H1 (cell line): ENCODE results near the gene SGCD. TPM values are rescaled to one million over a fixed set of nuclear protein-coding genes. Genes with fewer than 3 reads are reported as not detected.

Source experiments
- CTCF ChIA-PET: fragments of 300-600 bp; sonication (Branson Sonifier 250); formaldehyde crosslinking; loops from one replicate; lab custom pipeline; 2021; ENCODE audit not compliant: partially characterized antibody; lab: Charles Lee
- POLR2A ChIA-PET: fragments of 300-600 bp; sonication (Branson Sonifier 250); formaldehyde crosslinking; loops from one replicate; lab custom pipeline; 2021; ENCODE audit warnings: inconsistent platforms; ENCODE audit not compliant: partially characterized antibody; lab: Charles Lee
- DNase-seq, 2 experiments: peaks; one replicate each; pipeline versions ENCODE4 v3.0.0 to v3.0.0-alpha.2; 2010 to 2022; ENCODE audit warnings: low spot score in 2 of 2, low read depth in 1 of 2, mixed read lengths in 1 of 2
- FAIRE-seq: peaks from 2 replicates; lab custom pipeline; 2011; peaks lifted over from hg19 to GRCh38; lab: Jason Lieb, UNC
- H2AFZ ChIP-seq: 2 replicates; pipeline ENCODE4 v1.8.1; 2012; ENCODE audit warnings: low read length, inconsistent platforms
- H2AK5ac ChIP-seq: 2 replicates; pipeline ENCODE4 v1.6.1; 2013; ENCODE audit warnings: low read depth, low read length
- H2BK120ac ChIP-seq: replicated peaks from 2 replicates; pipeline ENCODE3; 2013; ENCODE audit warnings: low read depth, low read length, inconsistent platforms
- H2BK12ac ChIP-seq: 2 replicates; pipeline ENCODE4 v1.6.1; 2013; ENCODE audit warnings: low read depth, low read length
- H2BK15ac ChIP-seq: 2 replicates; pipeline ENCODE4 v1.6.1; 2013; ENCODE audit warnings: low read length
- H2BK20ac ChIP-seq: 2 replicates; pipeline ENCODE4 v1.6.1; 2013; ENCODE audit warnings: low read length
- H2BK5ac ChIP-seq: 2 replicates; pipeline ENCODE4 v1.6.1; 2013; ENCODE audit warnings: low read depth, low read length
- H3K14ac ChIP-seq: 2 replicates; pipeline ENCODE4 v1.6.1; 2013; ENCODE audit warnings: inconsistent platforms; ENCODE audit not compliant: insufficient read length
- H3K18ac ChIP-seq: 2 replicates; pipeline ENCODE4 v1.6.1; 2013; ENCODE audit warnings: low read length; ENCODE audit errors: extremely low read depth
- H3K23ac ChIP-seq: 2 replicates; pipeline ENCODE4 v1.6.1; 2013; ENCODE audit warnings: inconsistent platforms; ENCODE audit not compliant: insufficient read length
- H3K23me2 ChIP-seq: 2 replicates; pipeline ENCODE4 v1.6.1; 2013; ENCODE audit warnings: low read depth, low read length
- H3K27ac ChIP-seq: 2 replicates; pipeline ENCODE4 v1.6.1; 2011; ENCODE audit warnings: low read depth, low read length, inconsistent platforms
- H3K27me3 ChIP-seq, 4 experiments: replicated peaks in 1 of 4; 1 replicate in 1 of 4; 2 replicates in 3 of 4; pipeline versions ENCODE4 v1.6.1 to v1.8.1; 2011 to 2013; ENCODE audit warnings: low read length in 3 of 4, mild to moderate bottlenecking in 3 of 4, inconsistent platforms in 2 of 4, mixed read lengths in 2 of 4, moderate library complexity in 1 of 4; ENCODE audit not compliant: control insufficient read depth in 3 of 4, insufficient read depth in 3 of 4; ENCODE audit errors: extremely low read depth in 1 of 4
- H3K36me3 ChIP-seq, 4 experiments: 2 replicates each; pipeline versions ENCODE4 v1.6.1 to v1.8.1; 2011 to 2013; ENCODE audit warnings: mild to moderate bottlenecking in 4 of 4, low read length in 3 of 4, moderate library complexity in 2 of 4, control low read depth in 1 of 4, inconsistent platforms in 1 of 4; ENCODE audit not compliant: insufficient read depth in 4 of 4, control insufficient read depth in 2 of 4
- H3K4ac ChIP-seq: replicated peaks from 2 replicates; pipeline ENCODE3; 2013; ENCODE audit warnings: low read length, low read depth, mixed read lengths, inconsistent platforms; ENCODE audit not compliant: insufficient read length
- H3K4me1 ChIP-seq, 4 experiments: replicated peaks in 1 of 4; 1 replicate in 1 of 4; 2 replicates in 3 of 4; pipeline versions ENCODE4 v1.6.1 to v1.8.1; 2011 to 2013; ENCODE audit warnings: low read length in 3 of 4, inconsistent platforms in 2 of 4, mixed read lengths in 1 of 4; ENCODE audit not compliant: insufficient read depth in 4 of 4, control insufficient read depth in 3 of 4
- H3K4me2 ChIP-seq, 2 experiments: 2 replicates each; pipeline versions ENCODE4 v1.6.1 to v1.8.1; 2011 to 2013; ENCODE audit warnings: low read depth in 2 of 2, low read length in 2 of 2, control low read depth in 1 of 2, inconsistent platforms in 1 of 2, mild to moderate bottlenecking in 1 of 2; ENCODE audit not compliant: insufficient read depth in 1 of 2
- H3K4me3 ChIP-seq, 4 experiments: fragments of 200-600, 300-600 bp in 1 of 4; sonication (generic), shearing (Covaris generic), sonication (Bioruptor Twin) in 1 of 4; 2 replicates each; pipeline versions ENCODE4 v1.5.1 to v1.8.1; 2011 to 2016; ENCODE audit warnings: low read length in 4 of 4, low read depth in 3 of 4, control low read depth in 2 of 4, inconsistent platforms in 2 of 4, mild to moderate bottlenecking in 2 of 4, mixed read lengths in 1 of 4, moderate library complexity in 1 of 4; ENCODE audit not compliant: insufficient read depth in 2 of 4; ENCODE audit errors: extremely low read depth in 1 of 4
- H3K56ac ChIP-seq: replicated peaks from 2 replicates; pipeline ENCODE3; 2013; ENCODE audit warnings: low read depth, mild to moderate bottlenecking, mixed read lengths, low read length, inconsistent platforms; ENCODE audit not compliant: insufficient read length
- H3K79me1 ChIP-seq: 2 replicates; pipeline ENCODE4 v1.6.1; 2013; ENCODE audit warnings: low read depth, low read length, control low read depth
- H3K79me2 ChIP-seq, 2 experiments: 2 replicates each; pipeline versions ENCODE4 v1.6.1 to v1.8.1; 2012 to 2013; ENCODE audit warnings: low read length in 2 of 2, mild to moderate bottlenecking in 2 of 2, inconsistent platforms in 1 of 2; ENCODE audit not compliant: insufficient read depth in 2 of 2, control insufficient read depth in 1 of 2
- H3K9ac ChIP-seq, 4 experiments: replicated peaks in 1 of 4; 1 replicate in 1 of 4; 2 replicates in 3 of 4; pipeline versions ENCODE4 v1.6.1 to v1.8.1; 2011 to 2013; ENCODE audit warnings: low read depth in 3 of 4, low read length in 3 of 4, control low read depth in 2 of 4, mild to moderate bottlenecking in 2 of 4, moderate library complexity in 2 of 4, inconsistent platforms in 1 of 4; ENCODE audit errors: extremely low read depth in 1 of 4
- H3K9me3 ChIP-seq, 2 experiments: 2 replicates each; pipeline versions ENCODE4 v1.6.1 to v1.8.1; 2012 to 2013; ENCODE audit warnings: mild to moderate bottlenecking in 2 of 2, moderate library complexity in 2 of 2, control low read depth in 1 of 2, inconsistent platforms in 1 of 2, low read depth in 1 of 2, low read length in 1 of 2, mixed read lengths in 1 of 2; ENCODE audit not compliant: insufficient read depth in 2 of 2
- H4K20me1 ChIP-seq, 2 experiments: replicated peaks in 1 of 2; 2 replicates each; pipeline versions ENCODE3 to v1.8.1; 2011 to 2013; ENCODE audit warnings: inconsistent platforms in 2 of 2, low read length in 2 of 2, mild to moderate bottlenecking in 1 of 2; ENCODE audit not compliant: insufficient read depth in 2 of 2, control insufficient read depth in 1 of 2
- H4K5ac ChIP-seq: 2 replicates; pipeline ENCODE4 v1.6.1; 2013; ENCODE audit warnings: low read length, low read depth, mixed read lengths, inconsistent platforms; ENCODE audit not compliant: insufficient read length
- H4K8ac ChIP-seq: 2 replicates; pipeline ENCODE4 v1.8.0; 2013; ENCODE audit warnings: mild to moderate bottlenecking, moderate library complexity, low read length, inconsistent platforms; ENCODE audit not compliant: insufficient read depth; ENCODE audit errors: extremely low read depth
- H4K91ac ChIP-seq: replicated peaks from 2 replicates; pipeline ENCODE3; 2013; ENCODE audit warnings: low read length, mixed read lengths, inconsistent platforms; ENCODE audit not compliant: insufficient read length
- BACH1 ChIP-seq: IDR thresholded peaks from 2 replicates; pipeline ENCODE4 v1.6.1; 2012; ENCODE audit warnings: low read length, improper control_type of control experiment
- POLR2AphosphoS5 ChIP-seq: IDR thresholded peaks from 2 replicates; pipeline ENCODE4 v1.6.1; 2011; ENCODE audit warnings: low read depth, low read length
- POU5F1 ChIP-seq: IDR thresholded peaks from 2 replicates; pipeline ENCODE4 v1.6.1; 2011; ENCODE audit warnings: low read depth, mild to moderate bottlenecking, low read length, moderate library complexity
- ZNF274 ChIP-seq: IDR thresholded peaks from 2 replicates; pipeline ENCODE4 v1.7.0; 2012; ENCODE audit warnings: low read length, borderline replicate concordance; ENCODE audit errors: extremely low read depth
- WGBS, 2 experiments: shearing (Covaris generic) in 1 of 2; methylation state at CpG; one replicate each; pipeline versions ENCODE4 v1.1.6 to v1.1.7; 2013 to 2015; ENCODE audit warnings: low lambda C conversion rate in 2 of 2, mixed read lengths in 2 of 2, inconsistent platforms in 1 of 2, low coverage in 1 of 2, missing lambda C conversion rate in 1 of 2; ENCODE audit not compliant: insufficient replicate concordance in 2 of 2, insufficient coverage in 1 of 2, insufficient read length in 1 of 2; ENCODE audit errors: extremely low coverage in 1 of 2, missing lambda C conversion rate in 1 of 2; 5-methylcytosine and 5-hydroxymethylcytosine counted together
- polyA plus RNA-seq, 7 experiments: library from polyadenylated mRNA; depleted of rRNA in 3 of 7; stranded (reverse) in 5 of 7; unstranded in 2 of 7; fragments of >200 nt in 5 of 7; fragments of 200-250 nt in 2 of 7; gene quantifications; 1 replicate in 5 of 7; 2 replicates in 1 of 7; 4 replicates in 1 of 7; pipeline versions ENCODE4 v1.2.1 to v1.2.3, GENCODE V29; 2011 to 2013; ENCODE audit warnings: missing spikeins in 2 of 7, mixed read lengths in 2 of 7
- total RNA-seq: library from RNA; stranded (reverse); fragmentation: NEBNext Ultra II Directional; extraction: Animal tissue kit (Norgen Biotek cat#: 25700); gene quantifications from 2 replicates; pipeline ENCODE4 v1.2.1, GENCODE V29; 2021

SGCD gene
- total and polyA plus RNA-seq, 2 of the 8 experiments (the other 6 are each of a cell fraction or from before 2014, with no cell fraction given) = 0.04 to 0.08 TPM

GRCh38 chr5:156386976-156387375, 60.0 kb downstream of the SGCD start:
- Histone ChIP-seq H2BK120ac (no peak overlapping the region), H2BK20ac (no peak overlapping the region), H3K27ac (no peak overlapping the region), H3K18ac (no peak overlapping the region), H3K9ac (no peak overlapping the region), H3K27me3 (no peaks in the 10 kb centered on the region), H3K4me3 (no peak overlapping the region), H3K23ac (no peak overlapping the region), H3K4me2 (no peak overlapping the region), H4K5ac (no peak overlapping the region), H3K4me1 (no peaks in the 10 kb centered on the region), H3K79me2 (no peaks in the 10 kb centered on the region), H3K9me3 (no peaks in the 10 kb centered on the region), H2BK15ac (no peak overlapping the region), H3K14ac (no peak overlapping the region), H3K56ac (no peak overlapping the region), H2BK5ac (no peak overlapping the region), H3K4ac (no peak overlapping the region), H2AK5ac (no peak overlapping the region), H3K79me1 (no peaks in the 10 kb centered on the region), H3K36me3 (no peaks in the 10 kb centered on the region), H3K23me2 (no peaks in the 10 kb centered on the region), H2BK12ac (no peak overlapping the region), H4K91ac (no peak overlapping the region), H4K8ac (no peak overlapping the region), H2AFZ (no peak overlapping the region), H4K20me1 (no peaks in the 10 kb centered on the region)
- no peak for DNase-seq
- WGBS, 2 experiments = 92% methylated on average over 4 of the region's 4 CpGs; no CpG with 5 or more reads in 1 of the 2 experiments
- POLR2A ChIA-PET = no interaction called here
- CTCF ChIA-PET = no interaction called here
- FAIRE-seq = no peak
- TF ChIP-seq POU5F1 = no peak
- no peak for TF ChIP-seq BACH1
- no peak for TF ChIP-seq ZNF274
- no peak for TF ChIP-seq POLR2AphosphoS5
